Ovary (tissue), 9 donors: ENCODE results near the gene DBT. TPM values are rescaled to one million over a fixed set of nuclear protein-coding genes. Genes with fewer than 3 reads are reported as not detected.

Experiments used
- DNase-seq, 5 donors: peaks; one replicate each; pipeline ENCODE4 v3.0.0-alpha.2; 2019 to 2020
- H3K27ac ChIP-seq, 2 donors: fragments of 200-600 bp; one replicate each; pipeline versions ENCODE4 v1.5.1 to v1.8.0; 2019 to 2022
- H3K27me3 ChIP-seq: fragments of 200-600 bp; one replicate; pipeline ENCODE4 v1.8.0; 2022
- H3K36me3 ChIP-seq: fragments of 200-600 bp; sonication (generic); one replicate; pipeline ENCODE4 v1.5.1; 2019
- H3K4me1 ChIP-seq: one replicate; pipeline ENCODE4 v1.8.1; 2013; ENCODE audit warnings: mild to moderate bottlenecking, moderate library complexity; ENCODE audit not compliant: insufficient read depth
- H3K4me3 ChIP-seq: fragments of 200-600 bp; sonication (generic); one replicate; pipeline ENCODE4 v1.5.1; 2017
- H3K9me3 ChIP-seq, 2 donors: fragments of 200-600 bp in 1 of 2; sonication (generic) in 1 of 2; one replicate each; pipeline versions ENCODE4 v1.5.1 to v1.8.1; 2013 to 2019; ENCODE audit warnings: mild to moderate bottlenecking in 1 of 2, moderate library complexity in 1 of 2
- EP300 ChIP-seq: sonication (generic); formaldehyde crosslinking; IDR thresholded peaks from one replicate; pipeline ENCODE4 v1.6.1; 2017; ENCODE audit warnings: antibody characterized with exemption
- POLR2A ChIP-seq: fragments of 450-650 bp; IDR thresholded peaks from one replicate; pipeline ENCODE4 v1.6.1; 2017; ENCODE audit warnings: antibody characterized with exemption, mild to moderate bottlenecking, moderate library complexity
- WGBS, 3 donors: extraction: QIAGEN DNeasy Blood & Tissue Kit in 1 of 3; methylation state at CpG; one replicate each; pipeline versions ENCODE4 v1.1.5 to v1.1.7; 2013 to 2017; 5-methylcytosine and 5-hydroxymethylcytosine counted together
- intact Hi-C, 4 donors: fragments of 100-400 bp; cut with DNase I; formaldehyde crosslinking; loops; one replicate each; pipeline versions ENCODE4 v1.11.0 to v1.15.1; 2022 to 2023
- polyA plus RNA-seq, 2 donors: library from polyadenylated mRNA; stranded (reverse); fragments of 200-250 nt in 1 of 2; fragments of 350-450 nt in 1 of 2; fragmentation: Illumina TruSeq in 1 of 2; extraction: RNeasy Lipid Tissue Mini Kit (QIAGEN cat#74804) in 1 of 2; gene quantifications; one replicate each; pipeline ENCODE4 v1.2.3, GENCODE V29; 2013 to 2014
- total RNA-seq, 7 donors: library from RNA; depleted of rRNA in 2 of 7; stranded (reverse); fragments of >200 nt in 2 of 7; fragmentation: NEBNext Ultra II Directional in 3 of 7; extraction: Animal tissue kit (Norgen Biotek cat#: 25700) in 3 of 7; gene quantifications; one replicate each; pipeline versions ENCODE4 v1.1.0 to v1.2.4, GENCODE V29; 2016 to 2023
- TF ChIP-seq, protein P1 (sequence below), 3 donors: fragments of 450-650 bp in 2 of 3; fragments of 200-600 bp in 1 of 3; IDR thresholded peaks; one replicate each; pipeline versions ENCODE4 v1.5.1 to v1.8.0; 2016 to 2022; ENCODE audit warnings: antibody characterized with exemption in 3 of 3, mild to moderate bottlenecking in 1 of 3
- donor health status: DM: no; HTN: no; CAD: no; lungs with moderate emphysema.
- donor health status: DM: no; HTN: no; CAD: no.
- donor health status: Bipolar disorder and iron deficiency.
- donor health status: DM: yes; HTN: yes; CAD: no.
- donor health status: DM: no; HTN: no; CAD: no.
- donor health status: DM: yes; HTN: yes; CAD: no.

Gene DBT
- total and polyA plus RNA-seq, 9 donors, result 5.5 to 17.4 (median 14.8) TPM

DNA sequence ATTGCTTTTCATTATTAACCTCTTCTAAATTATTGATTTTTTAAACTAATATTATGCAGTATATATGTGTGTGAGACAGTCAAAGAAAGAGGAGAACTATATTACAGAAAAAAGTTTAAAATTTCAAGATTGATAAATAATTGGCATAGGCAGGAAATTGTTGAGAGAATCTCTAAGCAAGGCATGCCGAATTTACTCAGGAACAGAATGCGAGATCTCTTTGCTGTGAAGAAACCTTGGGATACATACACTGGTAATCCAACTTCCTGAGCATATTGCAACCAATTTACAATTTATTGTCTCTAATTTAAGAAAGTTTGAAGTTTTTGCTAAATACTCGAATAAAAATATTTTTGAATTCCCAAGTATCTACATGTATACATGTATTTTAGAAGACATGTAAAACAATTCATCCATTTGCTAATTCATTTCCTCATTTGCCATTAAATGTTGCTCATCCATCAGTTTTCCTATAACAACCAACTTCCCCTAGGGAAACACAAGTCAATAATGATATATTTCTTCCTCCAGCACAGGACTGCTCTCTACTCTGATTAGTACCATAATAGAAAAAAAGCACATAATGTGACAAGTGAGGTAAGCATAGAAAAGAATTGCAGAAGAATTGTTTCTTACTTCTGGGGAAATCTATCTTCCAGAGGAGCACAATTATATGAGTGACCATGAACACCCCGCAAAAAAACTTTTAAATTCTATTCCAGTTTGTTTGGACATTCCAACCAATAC lies 72.2 kb downstream of the DBT start:
- H3K9me3 ChIP-seq, result no peaks in the 10 kb centered on the region
- H3K36me3 ChIP-seq, result no peaks in the 10 kb centered on the region
- no peak for DNase-seq
- no peaks in the 10 kb centered on the region for H3K27me3 ChIP-seq
- TF ChIP-seq EP300 (no peak), POLR2A (no peak)
- WGBS, 3 donors, result 92 to 94% (median 93%) methylated on average over 4 of the region's 4 CpGs
- no peak overlapping the region for H3K27ac ChIP-seq
- no peaks in the 10 kb centered on the region for H3K4me1 ChIP-seq
- intact Hi-C loops, result no loop called here
- no peak overlapping the region for H3K4me3 ChIP-seq

DNA sequence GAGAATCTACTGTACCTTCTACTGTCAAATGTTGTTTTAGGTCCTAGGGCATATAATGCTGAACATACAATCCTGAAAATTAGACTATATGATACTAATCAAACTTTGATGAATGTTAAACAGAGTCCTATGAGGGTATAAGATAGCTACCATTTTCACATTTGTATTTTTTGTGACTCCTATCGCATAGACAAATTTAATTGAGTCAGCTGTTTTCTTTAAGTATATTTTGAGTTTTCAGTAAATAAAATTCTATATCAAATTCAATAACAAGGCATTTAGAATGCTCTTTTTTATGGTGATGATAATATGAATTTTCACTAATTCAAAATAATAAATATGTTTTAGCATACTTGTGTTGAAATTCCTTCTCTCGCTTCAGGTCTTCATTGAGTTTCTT lies 81.6 kb downstream of the DBT start:
- no peaks in the 10 kb centered on the region for H3K9me3 ChIP-seq
- H3K4me1 ChIP-seq, result no peaks in the 10 kb centered on the region
- TF ChIP-seq, protein P1, sequence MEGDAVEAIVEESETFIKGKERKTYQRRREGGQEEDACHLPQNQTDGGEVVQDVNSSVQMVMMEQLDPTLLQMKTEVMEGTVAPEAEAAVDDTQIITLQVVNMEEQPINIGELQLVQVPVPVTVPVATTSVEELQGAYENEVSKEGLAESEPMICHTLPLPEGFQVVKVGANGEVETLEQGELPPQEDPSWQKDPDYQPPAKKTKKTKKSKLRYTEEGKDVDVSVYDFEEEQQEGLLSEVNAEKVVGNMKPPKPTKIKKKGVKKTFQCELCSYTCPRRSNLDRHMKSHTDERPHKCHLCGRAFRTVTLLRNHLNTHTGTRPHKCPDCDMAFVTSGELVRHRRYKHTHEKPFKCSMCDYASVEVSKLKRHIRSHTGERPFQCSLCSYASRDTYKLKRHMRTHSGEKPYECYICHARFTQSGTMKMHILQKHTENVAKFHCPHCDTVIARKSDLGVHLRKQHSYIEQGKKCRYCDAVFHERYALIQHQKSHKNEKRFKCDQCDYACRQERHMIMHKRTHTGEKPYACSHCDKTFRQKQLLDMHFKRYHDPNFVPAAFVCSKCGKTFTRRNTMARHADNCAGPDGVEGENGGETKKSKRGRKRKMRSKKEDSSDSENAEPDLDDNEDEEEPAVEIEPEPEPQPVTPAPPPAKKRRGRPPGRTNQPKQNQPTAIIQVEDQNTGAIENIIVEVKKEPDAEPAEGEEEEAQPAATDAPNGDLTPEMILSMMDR (IDR thresholded peaks at IDR 0.05), result no peak
- TF ChIP-seq EP300 (no peak), POLR2A (no peak)
- no peak overlapping the region for H3K27ac ChIP-seq
- intact Hi-C loops, result no loop called here
- H3K27me3 ChIP-seq, result no peaks in the 10 kb centered on the region
- WGBS, 3 donors, result 96 to 98% (median 98%) methylated on average over 2 of the region's 2 CpGs
- H3K4me3 ChIP-seq, result no peak overlapping the region
- DNase-seq, result no peak
- H3K36me3 ChIP-seq, result no peaks in the 10 kb centered on the region

DNA sequence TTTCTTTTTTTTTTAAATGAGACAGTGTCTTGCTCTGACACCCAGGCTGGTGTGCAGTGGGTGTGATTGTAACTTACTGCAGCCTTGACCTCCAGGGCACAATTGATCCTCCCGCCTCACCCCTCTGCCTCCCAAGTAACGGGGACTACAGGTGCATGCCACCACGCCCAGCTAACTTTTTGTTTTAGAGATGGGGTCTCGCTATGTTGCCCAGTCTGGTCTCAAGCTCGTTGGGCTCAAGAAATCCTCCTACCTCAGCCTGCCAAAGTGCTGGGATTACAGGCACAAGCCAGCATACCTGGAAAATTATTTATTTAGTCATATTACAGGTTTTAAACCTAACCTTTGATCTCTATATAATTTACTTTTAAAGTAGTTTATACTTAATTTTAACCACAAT lies 84.9 kb downstream of the DBT start:
- Histone ChIP-seq H3K4me1 (no peaks in the 10 kb centered on the region), H3K36me3 (no peaks in the 10 kb centered on the region), H3K9me3 (peaks cover 0 to 3% of the 10 kb centered on the region in 2 donors), H3K27ac (no peak overlapping the region), H3K4me3 (no peak overlapping the region), H3K27me3 (no peaks in the 10 kb centered on the region)
- no peak for DNase-seq
- intact Hi-C loops, result no loop called here
- WGBS, 3 donors, result 87 to 93% (median 88%) methylated on average over 5 of the region's 5 CpGs
- TF ChIP-seq, protein P1 (IDR thresholded peaks at IDR 0.05), result no peak
- TF ChIP-seq POLR2A (no peak), EP300 (no peak)

DNA sequence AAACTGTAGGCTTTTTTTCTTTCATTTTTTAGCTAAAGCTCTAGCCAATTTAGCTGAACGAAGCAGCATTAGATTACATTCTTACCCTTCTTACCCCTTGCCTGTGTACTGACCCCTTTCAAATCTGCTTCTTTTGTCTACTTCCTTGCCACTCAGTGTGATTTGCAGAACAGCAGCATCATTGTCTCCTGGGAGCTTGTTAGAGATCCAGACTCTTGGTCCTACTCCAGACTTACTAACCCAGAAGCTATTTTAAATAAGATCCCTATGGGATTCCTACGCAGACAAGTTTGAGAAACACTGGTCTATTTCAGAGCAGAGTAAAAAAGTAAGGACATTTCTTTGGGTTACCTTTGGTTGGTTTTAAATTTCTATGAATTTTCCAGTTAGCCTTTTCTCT lies 85.4 kb downstream of the DBT start:
- no peak overlapping the region for H3K27ac ChIP-seq
- DNase-seq, result no peak
- 28 to 35% (median 34%) methylated on average over 2 of the region's 2 CpGs for WGBS, 3 donors
- no peaks in the 10 kb centered on the region for H3K36me3 ChIP-seq
- no peaks in the 10 kb centered on the region for H3K4me1 ChIP-seq
- intact Hi-C loops, result no loop called here
- H3K9me3 ChIP-seq, result peaks cover 0 to 3% of the 10 kb centered on the region in 2 donors
- no peaks in the 10 kb centered on the region for H3K27me3 ChIP-seq
- no peak for TF ChIP-seq EP300
- no peak for TF ChIP-seq POLR2A
- TF ChIP-seq, protein P1 (IDR thresholded peaks at IDR 0.05), result no peak
- H3K4me3 ChIP-seq, result no peak overlapping the region

DNA sequence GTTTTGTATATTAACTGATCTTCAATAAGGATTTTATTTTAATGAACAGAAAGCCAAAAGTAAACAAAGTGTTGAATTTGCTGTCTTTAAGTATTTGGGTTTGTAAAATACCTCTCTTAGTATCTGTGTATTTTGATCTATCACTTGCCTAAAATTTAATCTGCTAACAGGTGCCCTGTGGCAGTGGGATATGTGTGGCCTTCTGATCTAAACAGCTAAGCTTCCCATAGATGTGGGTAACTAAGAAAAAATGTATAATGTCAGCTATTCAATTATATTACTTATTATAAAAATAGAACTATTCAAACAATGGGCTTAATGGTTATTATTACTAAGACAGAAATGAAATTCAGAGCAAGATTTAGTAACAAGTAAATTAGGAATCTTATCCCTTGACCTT lies 86.8 kb downstream of the DBT start:
- intact Hi-C loops, result no loop called here
- no peak overlapping the region for H3K4me3 ChIP-seq

More for the DNA sequence above, 86.8 kb downstream of the DBT start:
- Histone ChIP-seq H3K27me3 (no peaks in the 10 kb centered on the region), H3K4me1 (no peaks in the 10 kb centered on the region), H3K27ac (no peak overlapping the region), H3K36me3 (no peaks in the 10 kb centered on the region), H3K9me3 (peaks cover 0 to 3% of the 10 kb centered on the region in 2 donors)
- no peak for TF ChIP-seq EP300
- TF ChIP-seq POLR2A, result no peak
- TF ChIP-seq, protein P1 (IDR thresholded peaks at IDR 0.05), result no peak
- no peak for DNase-seq
